Thyroid gland (tissue), 4 donors: Measurements from ENCODE around the gene NPHP4. TPM values are rescaled to one million over a fixed set of nuclear protein-coding genes. Genes with fewer than 3 reads are reported as not detected.

Experiments
- DNase-seq, 2 donors: peaks; one replicate each; pipeline ENCODE4 v3.0.0-alpha.2; 2019
- H3K27ac ChIP-seq, 3 donors: fragments of 200-600 bp; sonication (generic); 1 replicate in 2 of 3; 2 replicates in 1 of 3; pipeline ENCODE4 v1.5.1; 2016 to 2019; ENCODE audit warnings: mild to moderate bottlenecking in 1 of 3, moderate library complexity in 1 of 3
- H3K27me3 ChIP-seq: fragments of 200-600 bp; sonication (generic); one replicate; pipeline ENCODE4 v1.5.1; 2019
- H3K36me3 ChIP-seq, 2 donors: fragments of 200-600 bp; sonication (generic); one replicate each; pipeline ENCODE4 v1.5.1; 2016 to 2019
- H3K4me1 ChIP-seq, 2 donors: fragments of 200-600 bp; sonication (generic); one replicate each; pipeline ENCODE4 v1.5.1; 2017 to 2019
- H3K4me3 ChIP-seq, 3 donors: fragments of 200-600 bp; sonication (generic); replicated peaks in 1 of 3; 1 replicate in 2 of 3; 2 replicates in 1 of 3; pipeline ENCODE4 v1.5.1; 2016; ENCODE audit warnings: mild to moderate bottlenecking in 1 of 3
- H3K9me3 ChIP-seq: fragments of 200-600 bp; sonication (generic); one replicate; pipeline ENCODE4 v1.5.1; 2017
- CTCF ChIP-seq, 6 experiments: fragments of 200-600 bp in 3 of 6; fragments of 450-650 bp in 3 of 6; sonication (generic) in 3 of 6; IDR thresholded peaks; one replicate each; pipeline ENCODE4 v1.5.1; 2016 to 2019; ENCODE audit warnings: antibody characterized with exemption in 6 of 6, mild to moderate bottlenecking in 2 of 6, inconsistent platforms in 1 of 6, moderate library complexity in 1 of 6
- POLR2A ChIP-seq, 2 donors: fragments of 450-650 bp; IDR thresholded peaks; one replicate each; pipeline ENCODE4 v1.6.1; 2017; ENCODE audit warnings: antibody characterized with exemption in 2 of 2, mild to moderate bottlenecking in 2 of 2, moderate library complexity in 1 of 2
- WGBS, 2 donors: methylation state at CpG; one replicate each; pipeline ENCODE4 v1.1.5; 2017; 5-methylcytosine and 5-hydroxymethylcytosine counted together
- intact Hi-C: fragments of 100-400 bp; cut with DNase I; formaldehyde crosslinking; loops from one replicate; pipeline ENCODE4 v1.15.1; 2023
- total RNA-seq, 4 donors: library from RNA; depleted of rRNA; stranded (reverse); fragments of >200 nt; gene quantifications; one replicate each; pipeline ENCODE4 v1.2.3, GENCODE V29; 2016

Gene NPHP4
- total RNA-seq, 4 donors from 2014 or later: 24.3 to 48.3 (median 30.4) TPM

GRCh38 chr1:5875345-5875910 lies 116.8 kb downstream of the NPHP4 start:
- DNase-seq: no peak
- Histone ChIP-seq H3K36me3 (peaks cover 35 to 48% of the 10 kb centered on the region in 2 donors), H3K27me3 (no peaks in the 10 kb centered on the region), H3K9me3 (no peaks in the 10 kb centered on the region), H3K27ac (no peak overlapping the region), H3K4me1 (no peaks in the 10 kb centered on the region), H3K4me3 (no peak overlapping the region)
- 76 to 94% methylated on average over 3 to 6 of the region's 15 CpGs for WGBS, 2 donors
- TF ChIP-seq POLR2A (IDR thresholded peaks at IDR 0.05): no peak
- no peak for TF ChIP-seq CTCF (IDR thresholded peaks at IDR 0.05)
- intact Hi-C loops: no loop called here

DNA sequence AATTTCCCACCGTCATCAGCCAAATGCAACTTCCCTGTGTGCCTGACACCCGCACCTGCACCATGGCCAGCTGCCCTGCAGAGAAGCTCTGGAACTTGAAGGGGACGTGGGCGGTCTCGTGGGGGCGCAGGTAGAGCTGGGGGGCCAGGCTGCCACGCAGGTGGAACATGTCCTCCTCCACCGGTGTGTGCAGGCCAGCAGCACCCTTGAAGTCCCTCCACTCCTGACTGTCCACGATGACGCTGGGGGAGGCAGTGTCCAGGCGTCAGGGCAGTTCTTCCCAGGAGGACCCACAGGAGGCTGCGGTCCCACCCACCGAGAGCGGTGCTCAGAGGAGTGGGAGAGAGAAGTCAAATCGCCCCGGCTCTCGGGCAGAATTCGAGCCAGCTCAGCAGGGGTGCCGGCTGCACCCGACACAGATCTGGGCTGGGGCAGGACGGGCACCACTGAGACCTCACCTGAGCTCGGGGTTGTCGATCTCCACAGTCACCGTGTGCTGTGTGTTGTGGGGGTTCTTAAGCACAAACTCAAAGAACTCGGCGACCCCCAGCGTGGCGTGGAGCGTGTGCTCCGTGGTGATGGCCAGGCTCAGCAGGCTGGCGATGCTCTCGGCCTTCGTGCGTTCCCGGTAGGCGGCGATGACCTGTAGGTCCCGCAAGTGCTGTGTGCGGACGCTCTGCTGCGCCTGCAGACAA lies 117.7 kb downstream of the NPHP4 start:
- Histone ChIP-seq H3K36me3 (peaks cover 35 to 48% of the 10 kb centered on the region in 2 donors), H3K27me3 (no peaks in the 10 kb centered on the region), H3K4me1 (no peaks in the 10 kb centered on the region), H3K4me3 (no peak overlapping the region), H3K27ac (no peak overlapping the region), H3K9me3 (no peaks in the 10 kb centered on the region)
- intact Hi-C loops: no loop called here
- WGBS, 2 donors: 94 to 95% methylated on average over 21 to 41 of the region's 41 CpGs
- DNase-seq: no peak
- TF ChIP-seq CTCF (IDR thresholded peaks at IDR 0.05): no peak
- no peak for TF ChIP-seq POLR2A (IDR thresholded peaks at IDR 0.05)

DNA sequence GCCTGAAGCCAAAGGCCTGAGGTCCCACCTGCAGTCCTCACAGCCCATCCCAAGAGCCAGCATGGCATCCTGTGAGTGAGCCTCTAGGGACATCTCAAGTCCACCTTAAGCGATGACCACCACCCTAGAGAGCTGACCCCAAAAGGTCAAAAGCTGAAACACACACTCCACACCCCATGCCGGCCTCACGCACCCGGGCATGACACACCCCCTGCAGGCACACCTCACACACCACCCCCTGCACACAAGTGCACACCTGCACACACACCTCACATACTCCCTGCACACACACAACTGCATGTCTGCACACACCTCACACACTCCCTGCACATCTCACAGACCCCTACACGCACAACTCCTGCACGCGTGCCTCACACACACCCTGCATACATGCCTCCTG lies 118.7 kb downstream of the NPHP4 start:
- peaks cover 28 to 39% of the 10 kb centered on the region in 2 donors for H3K36me3 ChIP-seq
- no peaks in the 10 kb centered on the region for H3K4me1 ChIP-seq

GRCh38 chr1:5872886-5873285 lies 119.3 kb downstream of the NPHP4 start:
- Histone ChIP-seq H3K27ac (no peak overlapping the region), H3K4me3 (no peak overlapping the region), H3K9me3 (no peaks in the 10 kb centered on the region), H3K36me3 (peaks cover 28 to 38% of the 10 kb centered on the region in 2 donors), H3K4me1 (no peaks in the 10 kb centered on the region), H3K27me3 (no peaks in the 10 kb centered on the region)
- 95 to 98% methylated on average over 11 to 13 of the region's 16 CpGs for WGBS, 2 donors
- no peak for DNase-seq
- intact Hi-C loops: no loop called here
- TF ChIP-seq CTCF (IDR thresholded peaks at IDR 0.05): no peak
- TF ChIP-seq POLR2A (IDR thresholded peaks at IDR 0.05): no peak

More for the DNA sequence above, 118.7 kb downstream of the NPHP4 start:
- TF ChIP-seq POLR2A (IDR thresholded peaks at IDR 0.05) (no peak), CTCF (IDR thresholded peaks at IDR 0.05) (no peak)
- H3K27ac ChIP-seq: no peak overlapping the region
- no peak for DNase-seq
- no peaks in the 10 kb centered on the region for H3K27me3 ChIP-seq
- WGBS, 2 donors: 95 to 96% methylated on average over 6 of the region's 7 CpGs
- intact Hi-C loops: no loop called here
- no peaks in the 10 kb centered on the region for H3K9me3 ChIP-seq
- no peak overlapping the region for H3K4me3 ChIP-seq

DNA sequence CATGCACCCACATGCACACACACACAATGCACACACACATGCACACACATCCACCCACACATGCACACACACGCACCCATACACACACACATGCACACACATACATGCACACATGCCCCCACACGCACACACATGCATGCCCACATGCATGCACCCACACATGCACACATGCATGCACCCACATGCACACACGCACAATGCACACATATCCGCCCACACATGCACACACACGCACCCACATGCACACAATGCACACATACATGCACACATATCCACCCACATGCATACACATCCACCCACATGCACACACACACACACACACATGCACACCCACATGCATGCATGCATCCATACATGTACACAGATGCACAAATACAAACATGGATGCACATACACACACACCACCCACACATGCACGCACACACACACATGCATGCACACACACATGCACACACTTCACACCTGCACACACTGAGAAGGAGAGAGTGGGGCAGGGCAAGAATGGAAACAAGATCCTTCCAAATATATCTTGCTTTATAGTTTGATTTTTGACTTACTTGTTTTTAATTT lies 123.2 kb downstream of the NPHP4 start:
- Histone ChIP-seq H3K4me3 (no peak overlapping the region), H3K36me3 (peaks cover 16 to 33% of the 10 kb centered on the region in 2 donors), H3K27ac (no peak overlapping the region), H3K9me3 (no peaks in the 10 kb centered on the region), H3K27me3 (no peaks in the 10 kb centered on the region), H3K4me1 (no peaks in the 10 kb centered on the region)
- intact Hi-C loops: no loop called here
- no peak for DNase-seq
- WGBS, 2 donors: 97 to 98% methylated on average over 6 of the region's 6 CpGs
- TF ChIP-seq POLR2A (IDR thresholded peaks at IDR 0.05) (no peak), CTCF (IDR thresholded peaks at IDR 0.05) (no peak)
